ENCODE measurements around the gene PIK3R3.

PIK3R3 gene

GRCh38 chr1:46002551-46003150, 129.8 kb downstream of the PIK3R3 start:
- no peak overlapping the region for H3K18ac ChIP-seq (ENCODE audit: low read depth in 1 of 2, low read length in 2 of 2)
- no peak overlapping the region for H2BK12ac ChIP-seq (ENCODE audit: low read length in 2 of 2)
- peaks cover under 1% of the 10 kb centered on the region for H3K79me1 ChIP-seq (replicated peaks; ENCODE audit: low read length, poor library complexity, severe bottlenecking)
- H4K91ac ChIP-seq (ENCODE audit: low read length), result no peak overlapping the region
- peaks cover 17 to 48% of the 10 kb centered on the region in 2 experiments for H3K36me3 ChIP-seq (ENCODE audit: control insufficient read depth in 1 of 2, insufficient read depth in 2 of 2, low read depth in 1 of 2, low read length in 2 of 2)
- H3K4me3 ChIP-seq (ENCODE audit: insufficient read depth in 1 of 2, low read depth in 1 of 2, low read length in 2 of 2), result no peak overlapping the region
- H2AFZ ChIP-seq (ENCODE audit: low read depth, low read length), result no peak overlapping the region
- H3K9ac ChIP-seq (ENCODE audit: low read length), result no peak overlapping the region
- no peak overlapping the region for H2AK5ac ChIP-seq (ENCODE audit: low read length, severe bottlenecking)
- DNase-seq, result no peak
- H2BK120ac ChIP-seq (ENCODE audit: low read depth, low read length), result no peak overlapping the region
- no peaks in the 10 kb centered on the region for H3K27me3 ChIP-seq (ENCODE audit: control insufficient read depth in 1 of 2, insufficient read depth in 1 of 2, low read length in 2 of 2)
- no peak overlapping the region for H2BK15ac ChIP-seq (ENCODE audit: low read depth, poor library complexity, severe bottlenecking)
- no peak overlapping the region for H3K4me2 ChIP-seq (ENCODE audit: low read length, poor library complexity, severe bottlenecking)
- no peaks in the 10 kb centered on the region for H3K4me1 ChIP-seq (ENCODE audit: control insufficient read depth, insufficient read depth, low read depth, low read length)
- no peaks in the 10 kb centered on the region for H3K9me3 ChIP-seq (ENCODE audit: control insufficient read depth, low read length)
- 100% methylated on average over 2 of the region's 3 CpGs for WGBS
- H3K4ac ChIP-seq (ENCODE audit: low read depth in 1 of 2, low read length in 2 of 2), result no peak overlapping the region
- peak overlapping the region; percentile 14 for H4K8ac ChIP-seq (ENCODE audit: low read length)
- no peak overlapping the region for H3K23ac ChIP-seq (ENCODE audit: low read length in 2 of 2)
- no peak overlapping the region for H3K27ac ChIP-seq (ENCODE audit: low read length, poor library complexity, severe bottlenecking)
- H3K14ac ChIP-seq (ENCODE audit: low read length in 2 of 2), result no peak overlapping the region
- no peak overlapping the region for H2BK5ac ChIP-seq (ENCODE audit: low read depth, low read length, poor library complexity, severe bottlenecking)

GRCh38 chr1:46001081-46001785, 131.2 kb downstream of the PIK3R3 start:
- H2BK5ac ChIP-seq (ENCODE audit: low read depth, low read length, poor library complexity, severe bottlenecking), result no peak overlapping the region
- H3K23ac ChIP-seq (ENCODE audit: low read length in 2 of 2), result no peak overlapping the region
- no peak overlapping the region for H3K27ac ChIP-seq (ENCODE audit: low read length, poor library complexity, severe bottlenecking)
- H3K4me2 ChIP-seq (ENCODE audit: low read length, poor library complexity, severe bottlenecking), result no peak overlapping the region
- H3K4ac ChIP-seq (ENCODE audit: low read depth in 1 of 2, low read length in 2 of 2), result no peak overlapping the region
- H3K18ac ChIP-seq (ENCODE audit: low read depth in 1 of 2, low read length in 2 of 2), result no peak overlapping the region
- peaks cover 5% of the 10 kb centered on the region for H3K79me1 ChIP-seq (replicated peaks; ENCODE audit: low read length, poor library complexity, severe bottlenecking)
- H3K14ac ChIP-seq (ENCODE audit: low read length in 2 of 2), result no peak overlapping the region
- no peak overlapping the region for H3K4me3 ChIP-seq (ENCODE audit: insufficient read depth in 1 of 2, low read depth in 1 of 2, low read length in 2 of 2)
- H2AK5ac ChIP-seq (ENCODE audit: low read length, severe bottlenecking), result no peak overlapping the region
- no peak overlapping the region for H2BK12ac ChIP-seq (ENCODE audit: low read length in 2 of 2)
- 95% methylated on average over 2 of the region's 3 CpGs for WGBS
- no peak overlapping the region for H4K8ac ChIP-seq (ENCODE audit: low read length)
- H3K9me3 ChIP-seq (ENCODE audit: control insufficient read depth, low read length), result no peaks in the 10 kb centered on the region
- H2BK120ac ChIP-seq (ENCODE audit: low read depth, low read length), result no peak overlapping the region
- H3K27me3 ChIP-seq (ENCODE audit: control insufficient read depth in 1 of 2, insufficient read depth in 1 of 2, low read length in 2 of 2), result no peaks in the 10 kb centered on the region
- no peak overlapping the region for H3K9ac ChIP-seq (ENCODE audit: low read length)
- H3K36me3 ChIP-seq (ENCODE audit: control insufficient read depth in 1 of 2, insufficient read depth in 2 of 2, low read depth in 1 of 2, low read length in 2 of 2), result peaks cover 13 to 34% of the 10 kb centered on the region in 2 experiments
- no peak overlapping the region for H4K91ac ChIP-seq (ENCODE audit: low read length)
- no peaks in the 10 kb centered on the region for H3K4me1 ChIP-seq (ENCODE audit: control insufficient read depth, insufficient read depth, low read depth, low read length)
- no peak overlapping the region for H2AFZ ChIP-seq (ENCODE audit: low read depth, low read length)
- no peak overlapping the region for H2BK15ac ChIP-seq (ENCODE audit: low read depth, poor library complexity, severe bottlenecking)
- DNase-seq, result no peak

- no peak overlapping the region for H4K8ac ChIP-seq (ENCODE audit: low read length)
- no peak overlapping the region for H2AFZ ChIP-seq (ENCODE audit: low read depth, low read length)
- H3K23ac ChIP-seq (ENCODE audit: low read length in 2 of 2), result no peak overlapping the region
- H3K36me3 ChIP-seq (ENCODE audit: control insufficient read depth in 1 of 2, insufficient read depth in 2 of 2, low read depth in 1 of 2, low read length in 2 of 2), result peaks cover 11 to 26% of the 10 kb centered on the region in 2 experiments
- H2BK5ac ChIP-seq (ENCODE audit: low read depth, low read length, poor library complexity, severe bottlenecking), result no peak overlapping the region
- H3K4me1 ChIP-seq (ENCODE audit: control insufficient read depth, insufficient read depth, low read depth, low read length), result no peaks in the 10 kb centered on the region
- no peak overlapping the region for H3K4me2 ChIP-seq (ENCODE audit: low read length, poor library complexity, severe bottlenecking)
- no peaks in the 10 kb centered on the region for H3K27me3 ChIP-seq (ENCODE audit: control insufficient read depth in 1 of 2, insufficient read depth in 1 of 2, low read length in 2 of 2)
- peaks cover 12% of the 10 kb centered on the region for H3K79me1 ChIP-seq (replicated peaks; ENCODE audit: low read length, poor library complexity, severe bottlenecking)
- no peak overlapping the region for H2BK12ac ChIP-seq (ENCODE audit: low read length in 2 of 2)
- H3K9ac ChIP-seq (ENCODE audit: low read length), result no peak overlapping the region
- no peak overlapping the region for H2AK5ac ChIP-seq (ENCODE audit: low read length, severe bottlenecking)
- H4K91ac ChIP-seq (ENCODE audit: low read length), result no peak overlapping the region
- no peaks in the 10 kb centered on the region for H3K9me3 ChIP-seq (ENCODE audit: control insufficient read depth, low read length)
- no peak overlapping the region for H3K4ac ChIP-seq (ENCODE audit: low read depth in 1 of 2, low read length in 2 of 2)
- no peak overlapping the region for H3K18ac ChIP-seq (ENCODE audit: low read depth in 1 of 2, low read length in 2 of 2)
- no peak overlapping the region for H2BK120ac ChIP-seq (ENCODE audit: low read depth, low read length)
- H3K4me3 ChIP-seq (ENCODE audit: insufficient read depth in 1 of 2, low read depth in 1 of 2, low read length in 2 of 2), result no peak overlapping the region
- H3K14ac ChIP-seq (ENCODE audit: low read length in 2 of 2), result no peak overlapping the region
- no peak overlapping the region for H2BK15ac ChIP-seq (ENCODE audit: low read depth, poor library complexity, severe bottlenecking)
- no CpG with 5 or more reads among the region's 2 CpGs for WGBS
- no peak for DNase-seq
- H3K27ac ChIP-seq (ENCODE audit: low read length, poor library complexity, severe bottlenecking), result no peak overlapping the region
Observed at GRCh38 chr1:45999507-45999906, 132.9 kb downstream of the PIK3R3 start.

GRCh38 chr1:45998020-45998617, 134.3 kb downstream of the PIK3R3 start:
- H3K4me1 ChIP-seq (ENCODE audit: control insufficient read depth, insufficient read depth, low read depth, low read length), result no peaks in the 10 kb centered on the region
- H3K9me3 ChIP-seq (ENCODE audit: control insufficient read depth, low read length), result no peaks in the 10 kb centered on the region
- H2BK5ac ChIP-seq (ENCODE audit: low read depth, low read length, poor library complexity, severe bottlenecking), result no peak overlapping the region
- peaks cover 20% of the 10 kb centered on the region for H3K79me1 ChIP-seq (replicated peaks; ENCODE audit: low read length, poor library complexity, severe bottlenecking)
- no peak overlapping the region for H3K4ac ChIP-seq (ENCODE audit: low read depth in 1 of 2, low read length in 2 of 2)
- H3K27ac ChIP-seq (ENCODE audit: low read length, poor library complexity, severe bottlenecking), result no peak overlapping the region
- H3K4me2 ChIP-seq (ENCODE audit: low read length, poor library complexity, severe bottlenecking), result no peak overlapping the region
- H2BK15ac ChIP-seq (ENCODE audit: low read depth, poor library complexity, severe bottlenecking), result no peak overlapping the region
- DNase-seq, result no peak
- H3K27me3 ChIP-seq (ENCODE audit: control insufficient read depth in 1 of 2, insufficient read depth in 1 of 2, low read length in 2 of 2), result no peaks in the 10 kb centered on the region
- no peak overlapping the region for H3K23ac ChIP-seq (ENCODE audit: low read length in 2 of 2)
- H3K4me3 ChIP-seq (ENCODE audit: insufficient read depth in 1 of 2, low read depth in 1 of 2, low read length in 2 of 2), result no peak overlapping the region
- no peak overlapping the region for H2BK120ac ChIP-seq (ENCODE audit: low read depth, low read length)
- 74% methylated on average over 3 of the region's 3 CpGs for WGBS
- H4K91ac ChIP-seq (ENCODE audit: low read length), result no peak overlapping the region
- no peak overlapping the region for H3K9ac ChIP-seq (ENCODE audit: low read length)
- H2AK5ac ChIP-seq (ENCODE audit: low read length, severe bottlenecking), result no peak overlapping the region
- H4K8ac ChIP-seq (ENCODE audit: low read length), result no peak overlapping the region
- no peak overlapping the region for H2AFZ ChIP-seq (ENCODE audit: low read depth, low read length)
- H3K36me3 ChIP-seq (ENCODE audit: control insufficient read depth in 1 of 2, insufficient read depth in 2 of 2, low read depth in 1 of 2, low read length in 2 of 2), result peaks cover 11 to 15% of the 10 kb centered on the region in 2 experiments
- no peak overlapping the region for H3K18ac ChIP-seq (ENCODE audit: low read depth in 1 of 2, low read length in 2 of 2)
- no peak overlapping the region for H2BK12ac ChIP-seq (ENCODE audit: low read length in 2 of 2)
- no peak overlapping the region for H3K14ac ChIP-seq (ENCODE audit: low read length in 2 of 2)

Measured in mesenchymal stem cell (in vitro differentiated cells and primary cell).